Gastroesophageal sphincter (tissue), 3 donors: Measurements from ENCODE around the gene ARHGAP42.

ENCODE experiments used
- EP300 ChIP-seq: sonication (generic); formaldehyde crosslinking; IDR thresholded peaks from one replicate; pipeline ENCODE4 v1.6.1; 2017; ENCODE audit warnings: antibody characterized with exemption, mild to moderate bottlenecking
- POLR2A ChIP-seq, 2 donors: fragments of 450-650 bp; IDR thresholded peaks; one replicate each; pipeline ENCODE4 v1.6.1; 2017; ENCODE audit warnings: antibody characterized with exemption in 2 of 2, mild to moderate bottlenecking in 2 of 2, moderate library complexity in 1 of 2
- POLR2AphosphoS5 ChIP-seq: sonication (generic); formaldehyde crosslinking; IDR thresholded peaks from one replicate; pipeline ENCODE4 v1.6.1; 2017; ENCODE audit warnings: antibody characterized with exemption
- TF ChIP-seq, protein P1 (sequence below), 4 experiments: fragments of 200-600 bp in 2 of 4; fragments of 450-650 bp in 2 of 4; sonication (generic) in 1 of 4; IDR thresholded peaks; one replicate each; pipeline ENCODE4 v1.5.1; 2017 to 2019; ENCODE audit warnings: antibody characterized with exemption in 4 of 4, mild to moderate bottlenecking in 2 of 4, moderate library complexity in 2 of 4

DNA sequence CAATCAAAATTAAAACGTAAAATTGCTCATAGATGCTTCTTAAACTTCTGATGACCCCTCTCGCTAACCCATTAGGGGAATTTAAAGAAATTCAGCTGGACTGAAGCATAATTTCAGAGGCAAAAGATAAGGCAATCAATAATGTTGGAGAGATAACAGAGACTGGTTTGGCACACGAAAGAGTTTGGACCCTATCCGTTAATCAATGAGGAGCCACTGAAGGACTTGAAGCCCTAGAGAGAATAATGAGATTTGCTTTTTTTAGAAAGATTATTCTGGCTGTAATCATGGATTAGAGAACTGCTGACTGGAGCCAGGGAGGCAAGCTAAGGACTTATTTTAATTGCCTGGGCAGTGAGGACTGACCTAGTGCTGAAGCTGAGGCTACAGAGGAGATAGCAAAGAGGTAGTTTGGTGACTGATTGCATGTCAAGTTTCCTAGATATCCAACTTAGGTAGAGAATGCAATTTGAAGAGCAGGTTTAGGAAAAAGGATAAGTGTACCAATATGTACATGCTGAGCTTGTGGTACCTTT, 11.9 kb upstream of the ARHGAP42 start:
- TF ChIP-seq, protein P1, sequence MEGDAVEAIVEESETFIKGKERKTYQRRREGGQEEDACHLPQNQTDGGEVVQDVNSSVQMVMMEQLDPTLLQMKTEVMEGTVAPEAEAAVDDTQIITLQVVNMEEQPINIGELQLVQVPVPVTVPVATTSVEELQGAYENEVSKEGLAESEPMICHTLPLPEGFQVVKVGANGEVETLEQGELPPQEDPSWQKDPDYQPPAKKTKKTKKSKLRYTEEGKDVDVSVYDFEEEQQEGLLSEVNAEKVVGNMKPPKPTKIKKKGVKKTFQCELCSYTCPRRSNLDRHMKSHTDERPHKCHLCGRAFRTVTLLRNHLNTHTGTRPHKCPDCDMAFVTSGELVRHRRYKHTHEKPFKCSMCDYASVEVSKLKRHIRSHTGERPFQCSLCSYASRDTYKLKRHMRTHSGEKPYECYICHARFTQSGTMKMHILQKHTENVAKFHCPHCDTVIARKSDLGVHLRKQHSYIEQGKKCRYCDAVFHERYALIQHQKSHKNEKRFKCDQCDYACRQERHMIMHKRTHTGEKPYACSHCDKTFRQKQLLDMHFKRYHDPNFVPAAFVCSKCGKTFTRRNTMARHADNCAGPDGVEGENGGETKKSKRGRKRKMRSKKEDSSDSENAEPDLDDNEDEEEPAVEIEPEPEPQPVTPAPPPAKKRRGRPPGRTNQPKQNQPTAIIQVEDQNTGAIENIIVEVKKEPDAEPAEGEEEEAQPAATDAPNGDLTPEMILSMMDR (IDR thresholded peaks at IDR 0.05), result no peak
- TF ChIP-seq POLR2AphosphoS5 (no peak), POLR2A (IDR thresholded peaks at IDR 0.05) (no peak), EP300 (no peak)
